CD4-positive, alpha-beta T cell (primary cell): ENCODE measurements around the gene DAO. TPM values are rescaled to one million over a fixed set of nuclear protein-coding genes. Genes with fewer than 3 reads are reported as not detected.

Source experiments
- ATAC-seq: fragments of 200-7000 bp; cut with Tn5 transposase; one replicate; pipeline ENCODE4 v1.10.0; 2022; ENCODE audit warnings: mild to moderate bottlenecking; ENCODE audit not compliant: poor library complexity
- CTCF ChIA-PET: fragments of 350-600 bp; sonication (Branson Sonifier 250); formaldehyde crosslinking; loops from one replicate; lab custom pipeline; 2021; ENCODE audit warnings: antibody characterized with exemption, inconsistent platforms; lab: Charles Lee
- POLR2A ChIA-PET: fragments of 350-600 bp; sonication (Branson Sonifier 250); formaldehyde crosslinking; loops from one replicate; lab custom pipeline; 2021; ENCODE audit warnings: antibody characterized with exemption, inconsistent platforms; lab: Charles Lee
- DNase-seq, 14 experiments: peaks; one replicate each; pipeline ENCODE4 v3.0.0-alpha.2; 2013 to 2020; ENCODE audit warnings: mixed read lengths in 2 of 14
- H3K27ac ChIP-seq, 2 donors: one replicate each; pipeline versions ENCODE4 v1.5.1 to v1.7.0; 2013; ENCODE audit warnings: low read length in 2 of 2, low read depth in 1 of 2, mild to moderate bottlenecking in 1 of 2
- H3K27me3 ChIP-seq, 2 experiments: 1 replicate in 1 of 2; 2 replicates in 1 of 2; pipeline versions ENCODE4 v1.6.1 to v1.7.0; 2013; ENCODE audit warnings: low read length in 2 of 2, control low read depth in 1 of 2, mild to moderate bottlenecking in 1 of 2, moderate library complexity in 1 of 2; ENCODE audit not compliant: insufficient read depth in 2 of 2, control insufficient read depth in 1 of 2
- H3K36me3 ChIP-seq: one replicate; pipeline ENCODE4 v1.6.1; 2013; ENCODE audit warnings: low read length, control low read depth; ENCODE audit not compliant: insufficient read depth
- H3K4me1 ChIP-seq: one replicate; pipeline ENCODE4 v1.6.1; 2013; ENCODE audit warnings: low read length, control low read depth; ENCODE audit not compliant: insufficient read depth
- H3K4me3 ChIP-seq: one replicate; pipeline ENCODE4 v1.5.1; 2013; ENCODE audit warnings: mild to moderate bottlenecking, low read length, moderate library complexity
- H3K9me3 ChIP-seq, 2 experiments: 1 replicate in 1 of 2; 2 replicates in 1 of 2; pipeline versions ENCODE4 v1.6.1 to v1.7.0; 2013; ENCODE audit warnings: low read length in 2 of 2, mild to moderate bottlenecking in 2 of 2, control low read depth in 1 of 2, moderate library complexity in 1 of 2; ENCODE audit not compliant: control insufficient read depth in 1 of 2, insufficient read depth in 1 of 2
- H3K27ac Mint-ChIP-seq: one replicate; pipeline ENCODE4 v1.8.0; 2020; ENCODE audit warnings: mixed read lengths
- H3K27me3 Mint-ChIP-seq: one replicate; pipeline ENCODE4 v1.8.0; 2021; ENCODE audit warnings: mixed read lengths
- H3K36me3 Mint-ChIP-seq: one replicate; pipeline ENCODE4 v1.8.0; 2021; ENCODE audit warnings: low read depth, mixed read lengths
- H3K4me1 Mint-ChIP-seq: one replicate; pipeline ENCODE4 v1.8.0; 2021; ENCODE audit warnings: low read depth, mixed read lengths
- H3K4me3 Mint-ChIP-seq: one replicate; pipeline ENCODE4 v1.8.0; 2020; ENCODE audit warnings: mild to moderate bottlenecking, mixed read lengths
- H3K9me3 Mint-ChIP-seq: one replicate; pipeline ENCODE4 v1.8.0; 2020; ENCODE audit warnings: mixed read lengths
- intact Hi-C, 2 experiments: fragments of 100-400 bp; cut with DNase I in 1 of 2; cut with micrococcal nuclease in 1 of 2; formaldehyde crosslinking; loops; one replicate each; pipeline versions ENCODE4 v1.15.1 to v1.9.0; 2023 to 2025; cut with DNase I, micrococcal nuclease
- total RNA-seq, 174 experiments: library from RNA in 2 of 174; stranded (reverse) in 2 of 174; gene quantifications; one replicate each; pipeline ENCODE4 v1.2.3 and lab custom pipeline; 2021 to 2026
- TF ChIP-seq, protein P1 (sequence below): fragments of 200-600 bp; IDR thresholded peaks from one replicate; pipeline ENCODE4 v1.8.0; 2022; ENCODE audit warnings: antibody characterized with exemption, mild to moderate bottlenecking

The DAO gene
- total RNA-seq, 2 experiments from 2014 or later: not detected

- H3K27me3 ChIP-seq: no peaks in the 10 kb centered on the region
- no peak for DNase-seq
- POLR2A ChIA-PET: no interaction called here
- ATAC-seq: no peak
- Mint-ChIP-seq H3K27me3 (peaks cover 10% of the 10 kb centered on the region), H3K9me3 (peaks cover 6% of the 10 kb centered on the region), H3K4me3 (no peak overlapping the region), H3K4me1 (no peaks in the 10 kb centered on the region), H3K36me3 (no peaks in the 10 kb centered on the region), H3K27ac (no peak overlapping the region)
- CTCF ChIA-PET: no interaction called here
- TF ChIP-seq, protein P1, sequence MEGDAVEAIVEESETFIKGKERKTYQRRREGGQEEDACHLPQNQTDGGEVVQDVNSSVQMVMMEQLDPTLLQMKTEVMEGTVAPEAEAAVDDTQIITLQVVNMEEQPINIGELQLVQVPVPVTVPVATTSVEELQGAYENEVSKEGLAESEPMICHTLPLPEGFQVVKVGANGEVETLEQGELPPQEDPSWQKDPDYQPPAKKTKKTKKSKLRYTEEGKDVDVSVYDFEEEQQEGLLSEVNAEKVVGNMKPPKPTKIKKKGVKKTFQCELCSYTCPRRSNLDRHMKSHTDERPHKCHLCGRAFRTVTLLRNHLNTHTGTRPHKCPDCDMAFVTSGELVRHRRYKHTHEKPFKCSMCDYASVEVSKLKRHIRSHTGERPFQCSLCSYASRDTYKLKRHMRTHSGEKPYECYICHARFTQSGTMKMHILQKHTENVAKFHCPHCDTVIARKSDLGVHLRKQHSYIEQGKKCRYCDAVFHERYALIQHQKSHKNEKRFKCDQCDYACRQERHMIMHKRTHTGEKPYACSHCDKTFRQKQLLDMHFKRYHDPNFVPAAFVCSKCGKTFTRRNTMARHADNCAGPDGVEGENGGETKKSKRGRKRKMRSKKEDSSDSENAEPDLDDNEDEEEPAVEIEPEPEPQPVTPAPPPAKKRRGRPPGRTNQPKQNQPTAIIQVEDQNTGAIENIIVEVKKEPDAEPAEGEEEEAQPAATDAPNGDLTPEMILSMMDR: no peak
- intact Hi-C loops: no loop called here
- no peak overlapping the region for H3K4me3 ChIP-seq
- no peak overlapping the region for H3K27ac ChIP-seq
- H3K4me1 ChIP-seq: no peaks in the 10 kb centered on the region
- H3K36me3 ChIP-seq: no peaks in the 10 kb centered on the region
- H3K9me3 ChIP-seq: peaks cover 0 to 8% of the 10 kb centered on the region in 2 experiments
These were observed 43.0 kb downstream of the DAO start for GRCh38 chr12:108922918-108923317.

DNA sequence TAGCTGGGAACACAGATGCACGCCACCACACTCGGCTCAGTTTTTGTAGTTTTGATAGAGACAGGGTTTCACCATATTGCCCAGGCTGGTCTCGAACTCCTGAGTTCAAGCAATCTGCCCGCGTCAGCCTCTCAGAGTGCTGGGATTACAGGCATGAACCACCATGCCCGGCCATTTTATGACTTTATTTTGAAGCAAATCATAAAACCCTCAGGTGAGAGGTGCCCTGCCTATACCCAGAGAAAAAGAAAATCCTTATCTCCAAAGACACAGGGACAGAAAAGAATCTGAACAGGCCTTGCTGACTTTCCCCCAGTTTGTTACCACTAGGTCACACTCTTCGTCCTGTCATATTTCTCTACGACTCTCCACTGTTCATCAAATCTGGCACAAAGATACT lies 48.8 kb downstream of the DAO start:
- intact Hi-C loops: no loop called here
- Mint-ChIP-seq H3K36me3 (no peaks in the 10 kb centered on the region), H3K4me3 (no peak overlapping the region), H3K27me3 (peaks cover 12% of the 10 kb centered on the region), H3K4me1 (no peaks in the 10 kb centered on the region), H3K9me3 (peaks cover 4% of the 10 kb centered on the region), H3K27ac (no peak overlapping the region)
- DNase-seq: no peak
- TF ChIP-seq, protein P1: no peak
- Histone ChIP-seq H3K4me3 (no peak overlapping the region), H3K27me3 (no peaks in the 10 kb centered on the region), H3K9me3 (no peaks in the 10 kb centered on the region), H3K27ac (no peak overlapping the region), H3K36me3 (no peaks in the 10 kb centered on the region), H3K4me1 (no peaks in the 10 kb centered on the region)
- CTCF ChIA-PET: no interaction called here
- no peak for ATAC-seq
- POLR2A ChIA-PET: no interaction called here

GRCh38 chr12:108930155-108930554 lies 50.3 kb downstream of the DAO start:
- Mint-ChIP-seq H3K36me3 (no peaks in the 10 kb centered on the region), H3K4me1 (no peaks in the 10 kb centered on the region), H3K27ac (no peak overlapping the region), H3K9me3 (peaks cover 4% of the 10 kb centered on the region), H3K4me3 (no peak overlapping the region), H3K27me3 (peaks cover 16% of the 10 kb centered on the region)
- Histone ChIP-seq H3K4me3 (no peak overlapping the region), H3K9me3 (no peaks in the 10 kb centered on the region), H3K27me3 (peaks cover 0 to 5% of the 10 kb centered on the region in 2 experiments), H3K4me1 (no peaks in the 10 kb centered on the region), H3K27ac (no peak overlapping the region), H3K36me3 (no peaks in the 10 kb centered on the region)
- ChIA-PET POLR2A (no interaction called here), CTCF (no interaction called here)
- TF ChIP-seq, protein P1: no peak
- ATAC-seq: no peak
- no peak for DNase-seq
- intact Hi-C loops: no loop called here
